Endothelial cell of umbilical vein (primary cell): ENCODE measurements around the gene ZNF777. TPM values are rescaled to one million over a fixed set of nuclear protein-coding genes. Genes with fewer than 3 reads are reported as not detected.

Experiments used
- BruUV-seq: library from RNA; stranded (reverse); fragments of 400-500 nt; replicated peaks from 2 replicates; lab custom pipeline; 2021; lab: Mats Ljungman, UMichigan
- CTCF ChIA-PET: fragments of 300-600, 350-600 bp; sonication (Branson Sonifier 250); formaldehyde crosslinking; loops from one replicate; lab custom pipeline; 2021; ENCODE audit warnings: antibody characterized with exemption, inconsistent platforms; lab: Charles Lee
- POLR2A ChIA-PET: fragments of 300-600, 350-600 bp; sonication (Branson Sonifier 250); formaldehyde crosslinking; loops from one replicate; lab custom pipeline; 2021; ENCODE audit warnings: antibody characterized with exemption, inconsistent platforms; lab: Charles Lee
- DNase-seq: peaks from one replicate; pipeline ENCODE4 v3.0.0-alpha.2; 2011; ENCODE audit warnings: low read depth, low spot score
- FAIRE-seq: peaks from 2 replicates; lab custom pipeline; 2011; peaks lifted over from hg19 to GRCh38; lab: Jason Lieb, UNC
- H2AFZ ChIP-seq: 2 replicates; pipeline ENCODE4 v1.6.0; 2012; ENCODE audit warnings: low read depth, low read length, control low read depth, inconsistent platforms
- H3K27ac ChIP-seq: 2 replicates; pipeline ENCODE4 v1.5.1; 2011; ENCODE audit warnings: low read depth, mild to moderate bottlenecking, control low read depth, low read length, moderate library complexity; ENCODE audit not compliant: insufficient read depth
- H3K27me3 ChIP-seq, 2 experiments: 2 replicates each; pipeline versions ENCODE4 v1.6.0 to v1.6.1; 2011; ENCODE audit warnings: low read length in 2 of 2, mixed read lengths in 1 of 2; ENCODE audit not compliant: control insufficient read depth in 2 of 2, insufficient read depth in 2 of 2
- H3K36me3 ChIP-seq, 2 experiments: 2 replicates in 1 of 2; 3 replicates in 1 of 2; pipeline ENCODE4 v1.5.1; 2011; ENCODE audit warnings: low read length in 2 of 2, mild to moderate bottlenecking in 1 of 2, moderate library complexity in 1 of 2; ENCODE audit not compliant: control insufficient read depth in 2 of 2, insufficient read depth in 2 of 2; ENCODE audit errors: extremely low read depth in 1 of 2
- H3K4me1 ChIP-seq: 3 replicates; pipeline ENCODE4 v1.5.1; 2011; ENCODE audit warnings: mild to moderate bottlenecking, low read length; ENCODE audit not compliant: control insufficient read depth, insufficient read depth; ENCODE audit errors: extremely low read depth
- H3K4me2 ChIP-seq: 2 replicates; pipeline ENCODE4 v1.6.1; 2011; ENCODE audit warnings: low read length, control low read depth, mixed read lengths; ENCODE audit not compliant: insufficient read depth
- H3K4me3 ChIP-seq, 3 experiments: fragments of 200-600 bp in 1 of 3; sonication (generic), shearing (Covaris generic) in 1 of 3; replicated peaks in 1 of 3; 2 replicates each; pipeline ENCODE4 v1.5.1; 2011 to 2016; ENCODE audit warnings: control low read depth in 3 of 3, low read length in 3 of 3, mild to moderate bottlenecking in 2 of 3, inconsistent platforms in 1 of 3, low read depth in 1 of 3, moderate library complexity in 1 of 3; ENCODE audit not compliant: insufficient read depth in 1 of 3
- H3K79me2 ChIP-seq: 2 replicates; pipeline ENCODE4 v1.6.0; 2012; ENCODE audit warnings: low read length, inconsistent platforms; ENCODE audit not compliant: control insufficient read depth, insufficient read depth
- H3K9ac ChIP-seq: replicated peaks from 2 replicates; pipeline ENCODE3; 2011; ENCODE audit warnings: low read length, control low read depth; ENCODE audit not compliant: insufficient read depth; ENCODE audit errors: extremely low read depth
- H3K9me1 ChIP-seq: replicated peaks from 3 replicates; pipeline ENCODE4 v1.6.0; 2011; ENCODE audit warnings: mild to moderate bottlenecking, low read length; ENCODE audit not compliant: control insufficient read depth, insufficient read depth; ENCODE audit errors: extremely low read depth
- H3K9me3 ChIP-seq: replicated peaks from 2 replicates; pipeline ENCODE4 v1.5.1; 2012; ENCODE audit warnings: low read length, inconsistent platforms; ENCODE audit not compliant: control insufficient read depth, insufficient read depth
- H4K20me1 ChIP-seq: replicated peaks from 2 replicates; pipeline ENCODE3; 2011; ENCODE audit warnings: mild to moderate bottlenecking, low read length; ENCODE audit not compliant: control insufficient read depth, insufficient read depth; ENCODE audit errors: extremely low read depth
- CTCF ChIP-seq, 2 donors: IDR thresholded peaks; 1 replicate in 1 of 2; 2 replicates in 1 of 2; pipeline ENCODE4 v1.5.1; 2011; ENCODE audit warnings: low read length in 2 of 2, mild to moderate bottlenecking in 2 of 2, moderate library complexity in 2 of 2, control low read depth in 1 of 2, inconsistent platforms in 1 of 2, low read depth in 1 of 2; ENCODE audit not compliant: insufficient read depth in 1 of 2; ENCODE audit errors: extremely low read depth in 1 of 2
- EZH2 ChIP-seq: IDR thresholded peaks from 2 replicates; pipeline ENCODE4 v1.6.1; 2012; ENCODE audit warnings: borderline replicate concordance, low read depth, mild to moderate bottlenecking, moderate library complexity, low read length, inconsistent platforms; ENCODE audit not compliant: severe bottlenecking
- FOS ChIP-seq: IDR thresholded peaks from 2 replicates; pipeline ENCODE4 v1.6.1; 2011; ENCODE audit warnings: mild to moderate bottlenecking, low read length, moderate library complexity, borderline replicate concordance; ENCODE audit not compliant: insufficient read depth
- GATA2 ChIP-seq: IDR thresholded peaks from 2 replicates; pipeline ENCODE4 v1.7.0; 2011; ENCODE audit warnings: low read depth, mild to moderate bottlenecking, moderate library complexity, mixed read lengths, low read length; ENCODE audit not compliant: insufficient read length, insufficient read depth
- JUN ChIP-seq: IDR thresholded peaks from 2 replicates; pipeline ENCODE4 v1.6.1; 2011; ENCODE audit warnings: borderline replicate concordance, low read depth; ENCODE audit not compliant: insufficient read length, insufficient read depth
- MAX ChIP-seq: IDR thresholded peaks from 2 replicates; pipeline ENCODE4 v1.6.1; 2011; ENCODE audit not compliant: insufficient read depth, insufficient read length
- MYC ChIP-seq: IDR thresholded peaks from one replicate; pipeline ENCODE4 v1.6.1; 2011; ENCODE audit warnings: mild to moderate bottlenecking, low read depth, low read length
- POLR2A ChIP-seq: IDR thresholded peaks from 2 replicates; pipeline ENCODE4 v1.6.1; 2012; ENCODE audit warnings: low read depth, mild to moderate bottlenecking, control low read depth, low read length
- POLR2AphosphoS5 ChIP-seq: IDR thresholded peaks from 2 replicates; pipeline ENCODE4 v1.6.1; 2012; ENCODE audit warnings: low read depth, mild to moderate bottlenecking, control low read depth, low read length, moderate library complexity; ENCODE audit not compliant: insufficient read depth
- dilution Hi-C: fragments of 300-500 bp; cut with MboI; formaldehyde crosslinking; loops from one replicate; pipeline ENCODE4 v1.15.0; 2019; ENCODE audit warnings: low sequenced_read_pairs; ENCODE audit not compliant: extremely low pct_ligation_motif_present
- intact Hi-C: fragments of 100-400 bp; cut with micrococcal nuclease; formaldehyde crosslinking; loops from one replicate; pipeline ENCODE4 v1.10.0; 2022
- polyA plus RNA-seq, 4 experiments: library from polyadenylated mRNA; depleted of rRNA in 3 of 4; stranded (reverse) in 3 of 4; unstranded in 1 of 4; fragments of >200 nt; gene quantifications; 2 replicates each; pipeline versions ENCODE4 v1.2.1 to v1.2.3, GENCODE V29; 2011 to 2012; ENCODE audit warnings: missing spikeins in 1 of 4
- total RNA-seq: library from RNA; stranded (reverse); gene quantifications from 2 replicates; pipeline ENCODE4 v1.2.3, GENCODE V29; 2021

The ZNF777 gene
- total and polyA plus RNA-seq, 2 donors (not counting 3 experiments of a cell fraction or from before 2014, with no cell fraction given): 7.4 to 11.1 TPM

- no peak for FAIRE-seq
- H3K79me2 ChIP-seq: no peaks in the 10 kb centered on the region
- BruUV-seq: no TSS peak
Observed at GRCh38 chr7:149467321-149467859, 6.5 kb upstream of the ZNF777 start.

GRCh38 chr7:149466364-149466763 lies 5.5 kb upstream of the ZNF777 start:
- TF ChIP-seq POLR2A (no peak), CTCF (IDR thresholded peaks at IDR 0.05; ENCODE audit: extremely low read depth in 1 of 2, insufficient read depth in 1 of 2, low read depth in 1 of 2, low read length in 2 of 2) (no peak), MAX (no peak), GATA2 (no peak), POLR2AphosphoS5 (no peak), MYC (no peak), JUN (no peak), FOS (no peak), EZH2 (no peak)
- Histone ChIP-seq H3K27me3 (peaks cover 0 to 4% of the 10 kb centered on the region in 2 experiments), H3K4me3 (no peak overlapping the region), H3K36me3 (no peaks in the 10 kb centered on the region), H4K20me1 (no peaks in the 10 kb centered on the region), H3K27ac (no peak overlapping the region), H2AFZ (no peak overlapping the region), H3K9ac (no peak overlapping the region), H3K4me1 (no peaks in the 10 kb centered on the region), H3K4me2 (no peak overlapping the region), H3K79me2 (no peaks in the 10 kb centered on the region), H3K9me3 (no peaks in the 10 kb centered on the region), H3K9me1 (no peaks in the 10 kb centered on the region)
- BruUV-seq: no TSS peak
- ChIA-PET CTCF (interaction anchor here (1.1 kb wide), 1 partner anchor 9 kb away, joined by 4 read pairs; no protein-coding TSS in a partner anchor), POLR2A (no interaction called here)
- DNase-seq: no peak
- intact Hi-C loops: no loop called here
- dilution Hi-C loops: no loop called here
- FAIRE-seq: no peak

More at GRCh38 chr7:149467321-149467859, 6.5 kb upstream of the ZNF777 start:
- Histone ChIP-seq H3K36me3 (no peaks in the 10 kb centered on the region), H4K20me1 (no peaks in the 10 kb centered on the region), H3K27ac (no peak overlapping the region), H3K4me1 (no peaks in the 10 kb centered on the region), H3K9ac (no peak overlapping the region), H3K9me3 (no peaks in the 10 kb centered on the region), H3K4me3 (no peak overlapping the region), H3K27me3 (peaks cover 0 to 4% of the 10 kb centered on the region in 2 experiments), H2AFZ (no peak overlapping the region), H3K9me1 (no peaks in the 10 kb centered on the region), H3K4me2 (no peak overlapping the region)
- dilution Hi-C loops (no loop called here), intact Hi-C loops (no loop called here)
- POLR2A ChIA-PET: no interaction called here
- no peak for TF ChIP-seq JUN
- TF ChIP-seq EZH2: no peak
- TF ChIP-seq GATA2: no peak
- no peak for TF ChIP-seq MYC
- no peak for DNase-seq
- CTCF ChIA-PET: interaction anchor here (0.6 to 1.1 kb wide), 2 partner anchors 8 to 16 kb away, joined by 3 to 4 read pairs; no protein-coding TSS in a partner anchor
